SKM-1 treated with dmso at 0.1 percent for 144 hours (cell line): ENCODE data around the gene KCNH3.
"Not testable (repeated sequence)": the region's sequence is repeated elsewhere in the genome, so short reads cannot be mapped to it uniquely, and the experiment has no call there.

Source experiments
- DNase-seq: peaks from one replicate; lab custom pipeline; 2025; ENCODE audit not compliant: unreplicated experiment; lab: John Stamatoyannopoulos, UW

KCNH3 gene, protein sequence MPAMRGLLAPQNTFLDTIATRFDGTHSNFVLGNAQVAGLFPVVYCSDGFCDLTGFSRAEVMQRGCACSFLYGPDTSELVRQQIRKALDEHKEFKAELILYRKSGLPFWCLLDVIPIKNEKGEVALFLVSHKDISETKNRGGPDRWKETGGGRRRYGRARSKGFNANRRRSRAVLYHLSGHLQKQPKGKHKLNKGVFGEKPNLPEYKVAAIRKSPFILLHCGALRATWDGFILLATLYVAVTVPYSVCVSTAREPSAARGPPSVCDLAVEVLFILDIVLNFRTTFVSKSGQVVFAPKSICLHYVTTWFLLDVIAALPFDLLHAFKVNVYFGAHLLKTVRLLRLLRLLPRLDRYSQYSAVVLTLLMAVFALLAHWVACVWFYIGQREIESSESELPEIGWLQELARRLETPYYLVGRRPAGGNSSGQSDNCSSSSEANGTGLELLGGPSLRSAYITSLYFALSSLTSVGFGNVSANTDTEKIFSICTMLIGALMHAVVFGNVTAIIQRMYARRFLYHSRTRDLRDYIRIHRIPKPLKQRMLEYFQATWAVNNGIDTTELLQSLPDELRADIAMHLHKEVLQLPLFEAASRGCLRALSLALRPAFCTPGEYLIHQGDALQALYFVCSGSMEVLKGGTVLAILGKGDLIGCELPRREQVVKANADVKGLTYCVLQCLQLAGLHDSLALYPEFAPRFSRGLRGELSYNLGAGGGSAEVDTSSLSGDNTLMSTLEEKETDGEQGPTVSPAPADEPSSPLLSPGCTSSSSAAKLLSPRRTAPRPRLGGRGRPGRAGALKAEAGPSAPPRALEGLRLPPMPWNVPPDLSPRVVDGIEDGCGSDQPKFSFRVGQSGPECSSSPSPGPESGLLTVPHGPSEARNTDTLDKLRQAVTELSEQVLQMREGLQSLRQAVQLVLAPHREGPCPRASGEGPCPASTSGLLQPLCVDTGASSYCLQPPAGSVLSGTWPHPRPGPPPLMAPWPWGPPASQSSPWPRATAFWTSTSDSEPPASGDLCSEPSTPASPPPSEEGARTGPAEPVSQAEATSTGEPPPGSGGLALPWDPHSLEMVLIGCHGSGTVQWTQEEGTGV

DNA sequence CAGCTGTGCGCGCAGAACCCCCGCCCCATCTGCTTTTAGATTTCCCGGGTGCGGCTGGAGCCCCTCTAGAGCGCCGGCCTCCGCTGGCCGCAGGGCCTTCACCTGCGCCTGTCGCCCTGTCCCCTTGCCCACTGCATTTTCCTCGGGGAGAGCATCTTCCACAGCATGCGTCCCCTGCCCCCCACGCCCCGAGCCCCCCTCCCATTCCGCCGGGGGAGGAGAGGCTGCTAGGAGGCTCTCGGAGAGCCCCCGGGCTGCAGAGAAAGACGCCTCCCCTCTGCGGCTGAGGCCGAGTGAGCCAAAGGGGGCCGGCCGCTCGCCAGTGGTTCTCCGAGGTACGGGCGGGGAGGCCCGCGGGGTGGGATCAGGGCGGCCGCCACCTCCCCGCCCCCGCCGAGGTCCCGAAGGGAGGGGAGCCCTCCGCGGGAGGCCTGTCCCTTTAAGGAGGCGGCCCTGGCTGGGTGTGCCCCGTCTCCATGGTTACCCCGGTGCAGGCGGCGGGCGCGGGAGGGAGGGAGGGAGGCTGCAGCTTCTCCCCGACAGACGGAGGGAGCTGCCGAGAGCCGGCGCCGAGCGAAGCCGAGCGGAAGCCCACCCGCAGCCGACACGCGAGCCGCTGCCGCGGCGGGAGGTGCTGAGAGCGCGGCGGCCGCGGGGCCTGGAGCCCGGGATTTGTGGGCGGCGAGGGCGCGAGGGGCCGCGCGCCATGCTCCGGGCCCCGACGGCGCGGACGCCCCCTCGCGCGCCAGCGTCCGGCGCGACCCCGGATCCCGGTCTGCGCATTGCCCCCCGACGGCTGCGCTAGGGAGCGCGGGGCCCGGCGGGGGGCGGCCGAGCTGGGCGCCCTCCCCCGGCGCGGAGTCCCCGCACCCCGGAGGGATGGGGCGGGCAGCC is at the start of gene KCNH3:
KCNH3 (plus strand) TSS at position 521 of the 894 bp plus-strand sequence. CDS start 387 bp downstream, outside the sequence.
- no peak for DNase-seq

DNA sequence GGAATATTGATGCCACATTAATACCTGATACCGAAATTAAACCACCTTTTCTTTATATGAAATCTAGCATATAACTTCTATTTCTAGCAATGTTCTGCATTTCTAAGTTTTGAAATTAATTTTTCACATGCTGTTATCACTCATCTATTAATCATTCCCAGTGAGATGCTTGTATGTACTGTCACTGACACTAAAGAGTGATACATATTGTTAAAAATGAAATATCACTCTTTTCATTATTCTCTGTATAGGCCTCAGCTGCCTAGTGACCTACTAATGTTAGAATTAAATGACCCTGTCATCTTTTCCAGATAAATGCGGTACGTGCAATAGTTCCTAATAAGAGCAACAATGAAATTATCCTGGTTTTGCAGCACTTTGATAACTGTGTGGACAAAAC is 49.7 kb upstream of the KCNH3 start:
- no peak for DNase-seq

DNA sequence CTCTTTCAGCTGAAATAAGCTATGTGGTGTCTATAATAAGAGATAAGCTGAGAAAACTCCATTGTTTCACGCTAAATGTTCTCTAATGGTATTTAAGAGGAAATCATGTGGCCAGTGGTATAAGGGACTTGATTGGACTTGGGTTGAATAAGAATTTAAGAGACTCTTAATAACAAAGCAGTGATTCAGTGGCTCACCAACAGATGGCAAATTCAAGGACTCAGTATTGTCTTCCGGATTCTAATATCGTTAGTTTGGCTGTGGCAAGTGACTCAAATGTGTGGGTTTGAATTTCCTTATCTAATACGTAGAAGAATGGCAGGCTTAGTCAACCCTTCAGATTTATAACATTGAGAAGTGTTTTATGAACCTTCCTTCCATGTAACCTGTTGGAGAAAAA is 49.1 kb upstream of the KCNH3 start:
- DNase-seq, result no peak

DNA sequence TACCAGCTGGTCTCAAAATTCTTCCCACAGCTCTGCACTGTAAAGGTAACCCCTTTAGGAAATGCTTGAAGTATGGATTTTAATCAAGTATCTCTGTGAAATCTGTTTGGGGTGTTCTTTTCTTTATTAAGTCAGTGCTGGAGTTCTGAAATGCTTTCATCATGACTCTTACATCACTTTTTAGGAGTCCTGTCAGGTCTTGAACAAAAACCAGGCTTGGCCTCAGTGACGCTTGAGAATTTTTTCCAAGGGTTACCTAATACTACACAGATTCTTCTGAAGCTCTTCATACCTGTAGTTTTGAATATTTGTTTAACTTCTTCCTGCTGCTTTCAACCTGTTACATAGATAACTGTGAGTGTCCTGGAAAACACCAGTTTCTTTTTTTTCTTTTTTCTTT is 47.0 kb upstream of the KCNH3 start:
- no peak for DNase-seq

DNA sequence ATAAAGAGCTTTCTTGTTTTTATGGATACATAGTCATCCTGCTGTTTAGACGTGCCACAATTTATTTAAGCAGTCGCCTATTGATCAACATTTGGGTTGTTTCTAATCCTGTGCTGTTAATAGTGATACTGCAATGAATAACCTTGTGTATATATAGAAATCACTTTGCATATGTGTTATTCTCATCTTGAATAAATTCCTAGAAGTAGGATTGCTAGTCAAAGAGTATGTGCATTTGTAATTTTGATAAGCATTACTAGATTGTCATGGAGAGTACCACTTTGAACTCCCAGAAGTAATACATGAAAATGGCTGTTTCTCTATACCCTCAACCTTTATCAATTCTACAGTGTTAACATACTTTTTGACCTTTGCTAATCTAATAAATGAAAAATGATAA is 44.9 kb upstream of the KCNH3 start:
- DNase-seq, result no peak

DNA sequence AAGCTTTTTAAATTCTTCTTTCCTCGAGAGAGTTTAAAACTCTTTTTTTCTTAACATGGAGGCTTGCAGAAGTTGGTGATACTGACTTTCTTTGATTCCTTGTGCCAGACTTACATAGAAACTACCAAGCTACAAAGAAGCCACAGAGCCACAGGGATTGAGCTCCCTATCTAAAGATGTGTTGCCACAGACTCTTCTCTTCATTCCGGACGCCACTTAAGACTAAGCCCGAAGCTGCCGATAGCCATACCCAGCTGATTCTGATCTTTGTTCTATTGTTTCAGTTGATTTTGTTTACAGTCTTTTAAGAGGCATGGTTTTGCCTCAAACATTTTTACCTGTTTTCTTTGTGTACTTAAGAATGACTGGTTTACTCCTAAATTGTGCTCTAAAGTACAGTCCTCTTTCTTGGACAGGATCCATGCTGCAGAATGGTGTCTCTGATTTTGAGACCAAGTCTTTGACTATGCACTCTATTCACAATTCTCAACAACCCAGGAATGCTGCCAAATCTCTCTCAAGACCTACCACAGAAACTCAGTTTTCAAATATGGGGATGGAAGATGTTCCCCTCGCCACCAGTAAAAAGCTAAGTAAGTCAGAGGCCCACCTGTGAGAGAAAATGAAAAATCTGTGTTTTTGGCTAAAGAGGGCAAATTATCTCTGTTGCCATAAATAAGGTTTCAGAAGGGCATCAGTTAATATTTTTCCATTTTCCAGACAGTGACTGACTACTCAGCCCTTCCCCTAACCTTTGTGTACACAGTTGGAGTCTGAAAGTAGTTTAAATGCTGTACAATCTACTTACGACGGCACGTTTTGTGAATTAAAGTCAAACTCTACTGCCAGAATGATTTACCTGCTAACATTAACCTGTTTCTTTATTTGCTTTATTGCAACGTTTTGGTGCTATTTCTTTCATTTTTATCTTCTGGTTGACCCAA is 42.1 kb upstream of the KCNH3 start:
- DNase-seq, result no peak

DNA sequence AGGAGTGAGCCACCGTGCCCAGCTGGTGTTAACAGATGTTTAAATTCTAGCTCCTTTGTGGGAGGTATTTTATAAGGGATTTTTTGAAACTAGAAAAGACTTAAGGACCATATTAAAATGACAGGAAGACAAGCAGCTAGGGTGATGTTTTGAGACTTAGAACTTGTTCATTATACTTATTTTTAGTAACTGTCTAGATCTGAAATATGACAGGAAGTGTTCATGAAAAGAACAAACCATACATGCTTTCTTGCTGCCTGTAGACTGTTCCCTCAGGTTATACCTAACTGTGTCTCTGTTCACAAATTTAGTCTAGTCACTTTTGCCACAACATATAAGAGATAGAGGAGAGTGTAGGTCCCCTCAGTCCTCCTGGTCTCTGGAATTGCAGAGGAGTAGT is 36.9 kb upstream of the KCNH3 start:
- DNase-seq, result no peak

DNA sequence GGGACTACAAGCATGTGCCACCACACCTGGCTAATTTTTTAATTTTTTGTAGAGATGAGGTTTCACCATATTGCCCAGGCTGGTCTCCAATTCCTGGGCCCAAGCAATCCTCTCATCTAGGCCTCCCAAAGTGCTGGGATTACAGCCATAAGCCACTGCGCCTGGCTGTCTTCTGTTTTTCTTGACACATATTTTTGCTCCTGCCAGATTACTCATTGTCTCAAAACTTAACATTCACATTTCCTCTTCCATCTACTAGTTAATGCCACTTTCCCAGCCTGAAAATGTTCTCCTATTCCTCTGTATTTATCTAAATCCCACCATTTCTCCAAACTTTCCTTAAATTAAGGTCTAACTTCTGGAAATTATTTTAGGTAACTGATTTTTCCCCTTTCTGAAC is 36.2 kb upstream of the KCNH3 start:
- no peak for DNase-seq

DNA sequence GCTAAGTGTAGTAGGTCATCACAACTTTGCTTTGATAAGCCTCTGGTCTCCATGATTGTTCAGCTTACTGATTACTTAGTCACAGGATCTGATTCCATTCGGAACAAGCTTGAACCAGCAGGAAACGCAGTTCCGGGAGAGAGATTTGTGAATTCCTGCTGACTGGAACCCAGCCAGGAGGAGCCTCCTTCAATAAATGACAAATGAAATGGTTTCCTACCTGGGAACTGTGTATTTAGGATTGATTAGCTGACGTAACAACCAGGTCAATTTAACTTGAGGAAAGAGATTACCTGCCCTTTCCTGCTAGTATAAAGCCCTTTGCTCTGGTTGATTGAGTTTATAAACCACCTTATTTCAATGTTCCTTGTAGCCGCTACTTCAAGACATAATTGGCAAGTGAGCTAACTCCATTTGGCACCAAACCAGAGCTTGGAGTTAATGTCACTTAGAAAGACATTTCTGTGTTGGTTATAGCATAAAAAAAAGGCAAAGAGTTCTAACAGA is 35.1 kb upstream of the KCNH3 start:
- DNase-seq, result no peak

DNA sequence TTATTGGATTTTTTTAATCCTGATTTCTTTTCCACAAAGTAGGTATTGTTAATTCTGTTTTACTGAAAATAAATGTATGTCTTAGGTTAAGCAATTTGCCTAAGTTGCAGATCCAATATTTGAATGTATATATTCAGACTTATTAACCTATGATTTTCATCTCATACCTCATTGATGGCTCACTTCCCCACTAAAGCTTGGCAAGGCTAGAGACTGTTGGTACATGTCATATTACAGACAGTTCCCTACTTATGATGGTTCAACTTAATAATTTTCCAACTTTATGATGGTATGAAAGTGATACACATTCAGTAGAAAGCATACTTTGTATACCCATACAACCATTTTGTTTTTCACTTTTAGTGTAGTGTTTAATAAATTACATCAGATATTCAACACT is 33.2 kb upstream of the KCNH3 start:
- no peak for DNase-seq

DNA sequence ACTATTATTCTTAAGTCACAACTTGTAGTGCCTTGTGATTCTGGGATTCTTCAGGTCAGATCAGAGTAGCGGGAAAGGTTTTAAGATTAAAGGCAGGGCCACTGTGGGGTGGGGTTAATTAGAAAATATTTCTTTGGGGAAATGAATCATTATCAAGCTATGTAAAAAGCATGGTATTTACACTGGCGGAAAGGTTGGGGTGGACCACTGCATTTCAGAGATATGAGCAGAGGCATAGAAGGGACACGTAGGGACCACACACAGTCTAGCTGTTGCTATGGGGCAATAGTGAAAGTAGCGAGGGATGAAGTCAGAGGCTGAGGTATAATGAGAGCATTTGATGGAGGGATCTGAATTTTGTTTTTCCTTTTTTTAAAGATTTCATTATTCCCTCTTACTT is 31.7 kb upstream of the KCNH3 start:
- DNase-seq, result no peak

DNA sequence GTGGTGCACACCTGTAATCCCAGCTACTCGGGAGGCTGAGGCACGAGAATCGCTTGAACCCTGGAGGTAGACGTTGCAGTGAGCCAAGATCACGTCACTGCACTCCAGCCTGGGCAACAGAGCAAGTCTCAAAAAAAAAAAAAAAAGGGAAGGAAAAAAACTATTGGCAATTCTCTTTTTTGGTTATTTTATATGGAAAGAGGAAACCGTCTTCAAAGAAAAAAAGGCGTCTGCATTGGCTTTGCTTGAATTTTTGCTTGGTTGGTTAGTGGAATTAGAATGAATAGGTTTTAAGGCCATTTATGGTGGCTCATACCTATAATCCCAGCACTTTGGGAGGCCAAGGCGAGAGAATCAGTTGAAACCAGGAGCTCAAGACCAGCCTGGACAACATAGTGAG is 29.1 kb upstream of the KCNH3 start:
- DNase-seq, result not testable (repeated sequence)

DNA sequence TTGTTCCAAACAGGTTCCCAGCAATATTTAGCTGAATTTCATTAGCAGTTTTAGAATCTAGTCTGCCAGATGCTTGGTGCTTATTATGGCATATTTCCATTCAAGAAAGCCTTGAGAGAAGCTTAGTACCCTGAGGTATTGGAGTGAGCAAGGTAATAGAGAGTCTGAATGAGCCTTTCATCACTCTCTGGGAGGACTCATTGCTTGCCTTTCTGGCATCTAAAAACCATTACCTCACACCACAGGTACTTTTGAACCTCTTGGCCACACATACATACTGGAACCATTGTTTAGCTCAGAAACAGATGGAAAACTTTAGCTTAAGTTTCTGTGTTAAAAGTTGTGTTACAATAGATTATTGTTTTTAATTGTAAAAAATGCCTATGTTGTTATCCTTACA is 27.4 kb upstream of the KCNH3 start:
- no peak for DNase-seq

DNA sequence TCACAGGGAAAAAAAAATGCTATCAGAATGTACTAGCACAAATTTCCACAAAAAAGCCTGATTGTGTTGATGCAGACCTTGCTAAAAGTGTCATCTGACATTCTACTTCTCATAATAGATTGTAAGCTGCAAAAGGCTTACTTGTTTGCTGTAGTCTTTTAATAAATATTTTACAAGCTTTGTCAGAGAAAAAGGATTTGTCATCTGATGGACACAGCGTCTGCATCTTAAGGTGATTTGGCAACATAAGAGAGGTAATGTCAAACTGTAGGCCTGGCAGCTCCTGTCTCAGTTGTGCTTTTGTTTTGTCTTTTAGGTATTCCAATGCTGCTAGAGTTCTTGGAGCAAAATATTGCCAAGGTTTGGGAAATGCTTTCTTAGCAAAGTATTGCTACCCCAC is 26.3 kb upstream of the KCNH3 start:
- DNase-seq, result no peak

DNA sequence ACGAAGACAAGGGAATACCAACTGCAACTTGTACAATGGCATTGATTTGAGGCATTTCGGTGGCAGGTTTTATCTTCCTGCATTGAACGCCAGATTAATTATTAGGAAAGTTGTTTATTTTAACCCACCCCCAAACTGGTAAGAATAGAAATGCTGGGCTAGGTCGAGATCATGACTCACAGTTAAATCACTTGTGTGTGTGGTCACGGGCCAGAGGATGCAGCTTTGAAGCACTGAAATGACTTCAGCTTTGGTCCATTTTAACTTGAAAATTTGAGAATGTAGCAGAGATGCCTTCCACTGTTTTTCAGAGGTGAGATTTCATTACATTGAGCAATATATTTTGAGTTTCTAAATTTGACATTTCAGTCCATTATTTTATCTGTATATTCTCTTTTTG is 23.6 kb upstream of the KCNH3 start:
- DNase-seq, result no peak

DNA sequence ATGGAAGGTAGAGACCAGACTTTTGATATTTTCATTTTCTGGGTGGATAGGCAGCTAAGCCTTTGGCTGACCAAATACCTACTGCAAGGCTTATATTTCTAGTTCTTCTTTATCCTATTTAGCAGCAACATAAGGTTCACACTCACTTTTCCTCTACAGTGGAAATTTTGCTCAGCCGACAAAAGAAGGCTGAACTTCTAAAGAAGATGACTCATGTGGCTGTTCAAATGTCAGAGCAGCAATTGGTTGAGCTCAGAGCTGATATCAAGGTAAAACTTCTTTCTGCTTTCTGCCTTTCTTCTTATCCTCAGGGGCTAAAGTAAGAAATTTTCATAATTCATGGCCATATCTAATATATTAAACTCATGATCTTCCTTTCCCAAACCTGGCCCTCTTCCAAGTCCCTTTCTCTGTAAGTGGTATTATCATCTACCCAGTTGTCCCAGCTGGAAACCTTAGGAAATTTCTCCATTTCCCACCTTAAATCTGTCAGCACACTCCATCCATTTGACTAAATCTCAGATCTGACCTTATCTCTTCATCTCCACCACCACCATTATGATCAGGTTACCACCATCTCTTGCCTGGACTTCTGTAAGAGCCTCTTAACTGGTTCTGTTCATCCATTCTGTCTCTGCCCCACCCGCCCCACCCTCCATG is 19.8 kb upstream of the KCNH3 start:
- no peak for DNase-seq

DNA sequence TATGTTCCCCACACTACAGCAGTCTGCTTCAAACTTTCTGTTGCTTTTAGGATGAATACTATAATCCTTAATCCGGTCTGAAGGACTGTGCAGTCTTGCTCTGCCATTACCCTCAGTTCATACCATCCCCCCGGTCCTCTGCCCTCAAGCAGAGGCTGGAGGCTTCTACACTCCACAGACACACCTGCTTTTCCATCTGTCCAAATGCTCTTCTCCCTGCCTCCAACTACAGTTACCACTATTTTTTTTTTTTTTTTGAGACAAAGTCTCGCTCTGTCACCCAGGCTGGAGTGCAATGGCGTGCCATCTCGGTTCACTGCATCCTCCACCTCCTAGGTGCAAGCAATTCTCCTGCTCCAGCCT is 19.3 kb upstream of the KCNH3 start:
- no peak for DNase-seq

DNA sequence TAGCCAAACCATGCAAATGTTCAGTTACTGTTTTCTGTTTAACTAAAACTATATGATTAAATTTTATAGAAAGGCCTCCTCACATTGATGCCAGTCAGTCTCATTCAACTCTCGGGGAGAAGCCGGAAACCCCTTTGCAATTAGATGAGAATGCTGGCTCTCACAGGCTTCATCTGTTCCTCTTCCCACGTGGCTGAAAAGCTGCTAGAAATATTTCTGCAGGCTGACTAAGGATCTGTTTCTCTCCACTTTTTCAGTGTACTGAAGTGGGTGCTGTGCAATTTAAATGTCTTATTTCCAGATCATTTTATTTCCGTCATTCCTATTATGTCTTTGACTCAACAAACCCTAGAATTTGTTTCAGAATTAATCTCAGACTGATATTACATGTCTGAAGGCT is 17.4 kb upstream of the KCNH3 start:
- DNase-seq, result no peak

DNA sequence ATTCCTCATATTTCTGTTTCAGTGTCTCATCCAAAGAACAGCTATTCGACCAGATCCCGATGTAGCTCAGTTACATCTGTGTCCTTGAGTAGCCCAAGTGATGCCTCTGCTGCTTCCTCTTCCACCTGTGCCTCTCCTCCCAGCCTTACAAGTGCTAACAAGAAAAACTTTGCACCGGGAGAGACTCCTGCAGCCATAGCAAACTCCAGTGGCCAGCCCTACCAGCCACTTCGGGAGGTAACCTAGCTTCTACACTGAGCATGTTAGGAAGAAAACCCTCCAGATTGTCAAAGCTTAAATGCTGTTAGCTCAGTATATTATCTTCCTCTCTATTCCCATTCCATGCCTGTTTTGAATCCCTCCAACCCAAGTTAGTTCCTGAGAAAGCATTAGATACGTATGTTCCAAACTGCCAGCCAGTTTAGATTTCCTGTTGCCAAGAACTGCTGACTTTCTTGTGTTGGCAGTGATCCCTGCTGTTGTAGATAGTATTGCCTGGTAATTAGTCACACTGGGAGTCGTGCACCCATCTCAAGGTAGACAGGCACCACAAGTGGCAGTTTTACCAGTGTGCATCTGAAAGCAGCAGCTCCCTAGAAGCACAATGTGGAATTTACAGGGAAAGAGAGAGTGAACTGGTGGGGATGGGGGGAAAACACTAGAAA is 14.0 kb upstream of the KCNH3 start:
- DNase-seq, result no peak
